MM.1S (cell line): ENCODE results near the gene WDR19.

Source experiments
- DNase-seq: peaks from one replicate; pipeline ENCODE4 v3.0.0-alpha.2; 2015
- H2AFZ ChIP-seq: fragments of 300-600 bp; sonication (generic); 2 replicates; pipeline ENCODE4 v1.6.0; 2016; ENCODE audit warnings: antibody characterized with exemption, low read length
- H3F3A ChIP-seq: fragments of 300-600 bp; sonication (generic); 2 replicates; pipeline ENCODE4 v1.6.1; 2016; ENCODE audit warnings: mild to moderate bottlenecking, antibody characterized with exemption, low read length, moderate library complexity, mixed read lengths; ENCODE audit not compliant: insufficient read depth
- H3K27ac ChIP-seq: fragments of 300-600 bp; sonication (generic); 2 replicates; pipeline ENCODE4 v1.5.1; 2016; ENCODE audit warnings: mild to moderate bottlenecking, low read length
- H3K27me3 ChIP-seq: fragments of 300-600 bp; sonication (generic); replicated peaks from 2 replicates; pipeline ENCODE4 v1.6.0; 2016; ENCODE audit warnings: low read length; ENCODE audit not compliant: insufficient read depth
- H3K36me3 ChIP-seq: fragments of 300-600 bp; sonication (generic); replicated peaks from 2 replicates; pipeline ENCODE4 v1.6.1; 2016; ENCODE audit warnings: mild to moderate bottlenecking, low read length, mixed read lengths; ENCODE audit not compliant: insufficient read depth
- H3K4me1 ChIP-seq: fragments of 300-600 bp; sonication (generic); 2 replicates; pipeline ENCODE4 v1.6.1; 2016; ENCODE audit warnings: low read length, mixed read lengths
- H3K4me2 ChIP-seq: fragments of 300-600 bp; sonication (generic); 2 replicates; pipeline ENCODE4 v1.6.0; 2016; ENCODE audit warnings: low read depth, low read length
- H3K4me3 ChIP-seq: fragments of 300-600 bp; sonication (generic); 2 replicates; pipeline ENCODE4 v1.5.1; 2016; ENCODE audit warnings: low read length, mixed read lengths
- H3K79me2 ChIP-seq: fragments of 300-600 bp; sonication (generic); 2 replicates; pipeline ENCODE4 v1.6.1; 2016; ENCODE audit warnings: mixed run types, low read length, mixed read lengths
- H3K9ac ChIP-seq: fragments of 300-600 bp; sonication (generic); 2 replicates; pipeline ENCODE4 v1.6.1; 2016; ENCODE audit warnings: low read length, mixed read lengths
- H3K9me2 ChIP-seq: fragments of 300-600 bp; sonication (generic); replicated peaks from 2 replicates; pipeline ENCODE4 v1.6.1; 2016; ENCODE audit warnings: mild to moderate bottlenecking, low read length, mixed read lengths; ENCODE audit not compliant: insufficient read depth
- H3K9me3 ChIP-seq: fragments of 300-600 bp; sonication (generic); replicated peaks from 2 replicates; pipeline ENCODE4 v1.6.1; 2016; ENCODE audit warnings: mild to moderate bottlenecking, low read length, mixed read lengths; ENCODE audit not compliant: insufficient read depth
- H4K20me1 ChIP-seq: fragments of 300-600 bp; sonication (generic); 2 replicates; pipeline ENCODE4 v1.6.1; 2016; ENCODE audit warnings: mild to moderate bottlenecking, low read length, moderate library complexity, mixed read lengths; ENCODE audit not compliant: insufficient read depth
- EZH2 ChIP-seq: fragments of 300-600 bp; sonication (generic); optimal IDR thresholded peaks from 2 replicates; pipeline ENCODE3; 2017; ENCODE audit warnings: low read depth, mild to moderate bottlenecking, antibody characterized with exemption, low read length, mixed read lengths
- EZH2phosphoT487 ChIP-seq: fragments of 300-600 bp; sonication (generic); IDR thresholded peaks from 2 replicates; pipeline ENCODE4 v1.6.1; 2018; ENCODE audit warnings: antibody characterized with exemption, low read length
- TF ChIP-seq, protein P1 (sequence below): fragments of 300-600 bp; sonication (generic); IDR thresholded peaks from 2 replicates; pipeline ENCODE4 v1.5.1; 2016; ENCODE audit warnings: antibody characterized with exemption, low read length, mixed read lengths

Gene WDR19

DNA sequence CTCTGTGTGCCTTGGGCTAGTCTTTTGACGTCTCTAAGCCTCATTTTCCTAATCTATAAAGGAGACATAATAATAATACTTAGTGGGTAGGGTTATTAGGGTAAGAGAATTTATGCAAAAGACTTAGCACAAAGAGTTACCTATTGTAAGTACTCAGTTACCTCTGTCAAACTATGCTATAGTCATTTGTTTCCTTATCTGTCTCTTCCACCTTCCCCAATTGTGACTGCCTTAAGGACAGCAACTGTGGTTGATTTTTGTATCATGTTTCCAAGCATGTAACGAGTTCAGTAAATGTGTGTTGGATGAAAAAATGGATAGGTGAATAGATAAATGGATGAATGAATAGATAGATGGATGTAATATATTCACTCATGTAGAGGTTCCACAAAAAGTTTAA, 48.1 kb downstream of the WDR19 start:
- H3K4me3 ChIP-seq = no peak overlapping the region
- no peak overlapping the region for H3K4me2 ChIP-seq
- no peaks in the 10 kb centered on the region for H3K9me2 ChIP-seq
- no peaks in the 10 kb centered on the region for H4K20me1 ChIP-seq
- no peak for DNase-seq
- H3K4me1 ChIP-seq = no peaks in the 10 kb centered on the region
- TF ChIP-seq EZH2 (no peak), EZH2phosphoT487 (no peak)
- TF ChIP-seq, protein P1, sequence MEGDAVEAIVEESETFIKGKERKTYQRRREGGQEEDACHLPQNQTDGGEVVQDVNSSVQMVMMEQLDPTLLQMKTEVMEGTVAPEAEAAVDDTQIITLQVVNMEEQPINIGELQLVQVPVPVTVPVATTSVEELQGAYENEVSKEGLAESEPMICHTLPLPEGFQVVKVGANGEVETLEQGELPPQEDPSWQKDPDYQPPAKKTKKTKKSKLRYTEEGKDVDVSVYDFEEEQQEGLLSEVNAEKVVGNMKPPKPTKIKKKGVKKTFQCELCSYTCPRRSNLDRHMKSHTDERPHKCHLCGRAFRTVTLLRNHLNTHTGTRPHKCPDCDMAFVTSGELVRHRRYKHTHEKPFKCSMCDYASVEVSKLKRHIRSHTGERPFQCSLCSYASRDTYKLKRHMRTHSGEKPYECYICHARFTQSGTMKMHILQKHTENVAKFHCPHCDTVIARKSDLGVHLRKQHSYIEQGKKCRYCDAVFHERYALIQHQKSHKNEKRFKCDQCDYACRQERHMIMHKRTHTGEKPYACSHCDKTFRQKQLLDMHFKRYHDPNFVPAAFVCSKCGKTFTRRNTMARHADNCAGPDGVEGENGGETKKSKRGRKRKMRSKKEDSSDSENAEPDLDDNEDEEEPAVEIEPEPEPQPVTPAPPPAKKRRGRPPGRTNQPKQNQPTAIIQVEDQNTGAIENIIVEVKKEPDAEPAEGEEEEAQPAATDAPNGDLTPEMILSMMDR = no peak
- H3K9ac ChIP-seq = no peak overlapping the region
- H3K36me3 ChIP-seq = no peaks in the 10 kb centered on the region
- no peaks in the 10 kb centered on the region for H3F3A ChIP-seq
- no peaks in the 10 kb centered on the region for H3K79me2 ChIP-seq
- no peak overlapping the region for H2AFZ ChIP-seq
- H3K27ac ChIP-seq = no peak overlapping the region
- no peaks in the 10 kb centered on the region for H3K27me3 ChIP-seq
- no peaks in the 10 kb centered on the region for H3K9me3 ChIP-seq

DNA sequence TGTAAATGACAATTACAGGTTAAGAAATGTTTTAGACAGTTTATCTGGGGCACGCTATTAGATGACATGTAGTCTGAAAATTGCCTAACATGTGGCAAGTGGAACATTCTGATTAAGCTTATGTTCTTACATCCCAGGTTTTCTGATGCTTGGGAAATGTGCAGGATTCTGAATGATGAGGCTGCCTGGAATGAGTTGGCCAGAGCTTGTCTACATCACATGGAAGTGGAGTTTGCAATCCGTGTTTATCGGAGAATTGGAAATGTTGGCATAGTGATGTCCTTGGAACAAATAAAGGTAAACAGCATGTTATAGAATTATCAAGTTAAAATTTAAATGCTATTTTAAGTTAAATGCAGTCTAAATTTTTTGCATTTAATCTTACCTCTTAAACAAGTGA, 49.3 kb downstream of the WDR19 start:
- no peak overlapping the region for H3K27ac ChIP-seq
- no peaks in the 10 kb centered on the region for H3K9me2 ChIP-seq
- TF ChIP-seq EZH2phosphoT487 (no peak), EZH2 (no peak)
- TF ChIP-seq, protein P1 = no peak
- no peaks in the 10 kb centered on the region for H3K27me3 ChIP-seq
- no peak overlapping the region for H2AFZ ChIP-seq
- no peaks in the 10 kb centered on the region for H3K79me2 ChIP-seq
- no peak for DNase-seq
- no peaks in the 10 kb centered on the region for H3K4me1 ChIP-seq
- H4K20me1 ChIP-seq = no peaks in the 10 kb centered on the region
- H3K4me3 ChIP-seq = no peak overlapping the region
- no peak overlapping the region for H3K9ac ChIP-seq
- no peak overlapping the region for H3K4me2 ChIP-seq
- H3K9me3 ChIP-seq = no peaks in the 10 kb centered on the region
- H3K36me3 ChIP-seq = no peaks in the 10 kb centered on the region
- H3F3A ChIP-seq = no peaks in the 10 kb centered on the region

DNA sequence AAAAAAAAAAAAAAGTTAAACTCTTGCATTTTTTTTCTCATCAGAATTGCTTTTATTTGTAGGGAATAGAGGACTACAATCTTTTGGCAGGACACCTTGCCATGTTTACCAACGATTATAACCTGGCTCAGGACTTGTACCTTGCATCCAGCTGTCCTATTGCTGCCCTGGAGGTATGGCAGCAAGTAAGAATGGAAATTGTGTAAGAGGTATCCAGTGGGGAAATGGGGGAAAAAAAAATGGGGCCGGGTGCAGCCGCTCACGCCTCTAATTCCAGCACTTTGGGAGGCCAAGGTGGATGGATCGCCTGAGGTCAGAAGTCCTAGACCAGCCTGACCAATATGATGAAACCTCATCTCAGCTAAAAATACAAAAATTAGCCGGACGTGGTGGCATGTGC, 49.8 kb downstream of the WDR19 start:
- Histone ChIP-seq H3K27ac (no peak overlapping the region), H3K4me2 (no peak overlapping the region), H4K20me1 (no peaks in the 10 kb centered on the region), H3K79me2 (no peaks in the 10 kb centered on the region), H3K9me2 (no peaks in the 10 kb centered on the region), H3K9me3 (no peaks in the 10 kb centered on the region), H3K27me3 (no peaks in the 10 kb centered on the region), H3F3A (no peaks in the 10 kb centered on the region), H3K9ac (no peak overlapping the region), H2AFZ (no peak overlapping the region), H3K4me3 (no peak overlapping the region), H3K36me3 (no peaks in the 10 kb centered on the region), H3K4me1 (no peaks in the 10 kb centered on the region)
- TF ChIP-seq EZH2phosphoT487 (no peak), EZH2 (no peak)
- TF ChIP-seq, protein P1 = no peak
- DNase-seq = no peak
